Measurements from ENCODE around the gene APOL5.

DNA sequence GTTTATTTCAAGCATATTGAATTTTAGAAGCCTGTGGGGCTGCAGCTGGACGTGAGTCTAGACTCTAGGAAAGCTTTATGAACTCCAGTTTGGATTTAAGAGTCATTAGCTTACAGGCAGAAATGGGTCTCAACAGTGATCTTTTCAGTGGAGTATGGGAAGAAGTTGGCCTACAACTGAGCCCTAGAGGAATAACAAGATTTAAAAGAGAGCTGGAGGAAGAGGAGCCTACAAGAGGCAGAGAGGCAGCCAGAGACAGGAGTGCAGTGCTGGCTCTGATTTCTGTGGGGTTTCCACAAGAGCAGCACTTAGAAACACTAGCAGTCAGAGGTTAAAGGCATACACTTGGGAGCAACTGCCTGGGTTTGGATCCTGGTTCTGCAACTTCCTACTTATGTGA lies 17.9 kb downstream of the APOL5 start:
- TF ChIP-seq EZH2 (IDR thresholded peaks at IDR 0.05; ENCODE audit: insufficient read depth, poor library complexity, severe bottlenecking): no peak
- TF ChIP-seq EZH2phosphoT487 (IDR thresholded peaks at IDR 0.05; ENCODE audit: insufficient read depth, low read depth): no peak

All from GM23248 (cell line).